NCI-H82 treated with DMSO at 0.1 percent for 48 hours (cell line): ENCODE results near the gene COPE.
A peak's percentile ranks its signal among the peaks of the same experiment; 100 is the strongest.
"Not testable (repeated sequence)": the region's sequence is repeated elsewhere in the genome, so short reads cannot be mapped to it uniquely, and the experiment has no call there.

Source experiments
- DNase-seq: peaks from one replicate; lab custom pipeline; 2025; ENCODE audit not compliant: unreplicated experiment; lab: John Stamatoyannopoulos, UW

The COPE gene

GRCh38 chr19:18919086-18919899 is at the start of gene COPE, which contains the start of gene DDX49:
Gene COPE, minus strand, starts transcription at chr19:18919387. Its CDS starts 39 bp downstream, at chr19:18919348.
Gene DDX49, plus strand, starts transcription at chr19:18919715. Its CDS starts 27 bp downstream, at chr19:18919742.
- peak; percentile 100 for DNase-seq

DNA sequence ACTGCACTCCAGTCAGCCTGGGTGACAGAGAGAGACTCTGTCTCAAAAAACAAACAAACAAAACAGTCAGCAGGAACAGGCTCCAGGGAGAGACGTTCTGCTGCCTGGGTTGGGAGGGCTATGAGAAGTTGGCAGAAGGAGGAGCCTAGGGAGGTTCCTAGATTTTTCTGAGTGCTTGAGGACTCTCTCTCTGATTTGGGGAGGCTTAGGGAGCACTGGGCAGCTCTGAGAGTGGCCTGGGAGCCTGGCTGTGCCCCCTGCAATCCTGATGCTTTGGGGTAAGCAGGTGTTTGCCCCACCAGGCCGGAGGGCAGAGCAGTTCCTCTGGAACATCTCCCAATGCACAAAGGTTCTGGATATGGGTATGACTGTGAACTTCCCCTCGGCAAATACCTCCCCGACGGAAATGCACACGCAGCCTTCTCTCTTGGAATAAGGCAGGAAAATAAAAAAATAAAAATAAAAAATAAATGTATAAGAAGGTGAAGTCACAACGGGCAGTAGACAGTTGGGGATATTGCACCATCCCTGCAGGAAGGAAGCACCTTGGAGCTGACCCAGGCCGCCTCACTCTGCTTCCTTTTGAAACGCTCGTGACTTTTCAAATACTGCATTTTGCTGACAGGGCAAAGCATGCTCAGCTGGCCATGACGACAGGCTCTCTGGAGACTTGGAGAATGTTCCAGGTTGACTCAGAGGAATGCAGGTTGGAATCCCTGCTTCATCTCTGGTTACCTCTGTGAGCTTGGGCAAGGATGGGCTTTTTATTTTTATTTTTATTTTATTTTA is 48.4 kb upstream of the COPE start:
- no peak for DNase-seq

- no peak for DNase-seq
Observed at GRCh38 chr19:18966307-18966706, 47.1 kb upstream of the COPE start.

DNA sequence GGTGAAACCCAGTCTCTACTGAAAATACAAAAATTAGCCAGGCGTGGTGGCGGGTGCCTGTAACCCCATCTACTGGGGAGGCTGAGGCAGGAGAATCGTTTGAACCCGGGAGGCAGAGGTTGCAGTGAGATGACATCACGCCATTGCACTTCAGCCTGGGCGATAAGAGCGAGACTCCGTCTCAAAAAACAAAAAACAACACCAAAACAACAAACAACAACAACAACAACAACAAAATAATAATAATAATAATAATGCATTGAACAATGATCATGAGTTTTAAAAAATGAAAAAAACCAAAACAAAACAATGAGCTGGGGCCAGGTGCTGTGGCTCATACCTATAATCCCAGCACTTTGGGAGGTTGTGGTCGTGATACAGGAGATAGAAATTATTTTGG is 44.9 kb upstream of the COPE start:
- no peak for DNase-seq

DNA sequence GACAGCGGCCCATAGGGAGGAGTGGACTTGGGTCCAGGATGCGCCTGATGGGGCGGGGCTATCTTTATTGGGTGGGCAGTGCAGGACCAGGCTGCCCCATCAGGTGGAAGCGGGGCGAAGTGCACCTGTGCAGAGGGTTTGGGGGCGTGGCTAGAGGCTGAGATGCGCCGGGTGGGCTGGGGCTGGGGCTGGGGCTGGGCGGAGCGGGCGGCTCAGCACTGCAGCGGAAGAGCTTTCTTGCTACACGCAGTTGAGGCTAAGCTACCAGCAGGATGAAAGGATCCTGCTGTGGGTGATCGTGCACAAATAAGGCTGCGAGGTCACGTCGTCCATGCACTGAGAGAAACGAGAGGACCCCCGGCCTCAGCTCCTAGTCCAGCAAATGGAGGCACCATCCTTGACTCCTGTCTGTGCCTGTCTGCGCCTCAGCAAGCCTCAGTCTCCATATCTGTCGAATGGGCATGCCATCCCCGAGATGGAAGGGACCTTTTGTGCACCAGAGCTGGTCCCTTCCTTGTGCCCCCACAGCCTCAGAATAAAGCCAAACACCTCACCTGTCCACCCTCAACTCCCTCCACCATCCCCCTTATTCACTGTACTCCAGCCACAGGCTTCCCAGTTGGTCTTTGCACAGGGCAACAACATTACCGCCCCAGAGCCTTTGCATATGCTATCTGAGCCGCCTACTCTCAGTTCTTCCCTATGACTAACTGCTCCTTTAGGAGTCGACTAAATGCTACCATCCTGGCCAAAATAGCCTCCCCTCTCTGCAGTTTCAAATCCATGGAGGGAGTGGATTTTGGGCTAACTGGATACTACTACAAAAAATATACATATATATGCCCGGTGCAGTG is 42.8 kb upstream of the COPE start:
- DNase-seq: no peak

DNA sequence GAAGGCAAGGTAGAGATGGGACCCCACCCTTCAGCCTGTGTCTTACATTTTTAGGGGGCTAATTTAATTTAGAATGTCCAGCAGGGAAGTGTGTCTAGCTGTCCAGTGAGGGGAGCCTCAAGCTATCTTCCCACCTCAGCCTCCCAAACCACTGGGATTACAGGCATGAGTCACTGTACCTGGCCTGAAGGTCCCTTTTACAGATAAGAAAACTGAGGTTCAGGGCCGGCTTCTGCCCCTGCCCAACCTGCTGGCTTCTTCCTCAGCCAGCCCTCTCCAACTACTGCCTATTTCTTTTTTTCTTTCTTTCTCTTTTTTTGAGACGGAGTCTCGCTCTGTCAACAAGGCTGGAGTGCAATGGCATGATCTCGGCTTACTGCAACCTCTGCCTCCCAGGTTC is 41.2 kb upstream of the COPE start:
- no peak for DNase-seq

DNA sequence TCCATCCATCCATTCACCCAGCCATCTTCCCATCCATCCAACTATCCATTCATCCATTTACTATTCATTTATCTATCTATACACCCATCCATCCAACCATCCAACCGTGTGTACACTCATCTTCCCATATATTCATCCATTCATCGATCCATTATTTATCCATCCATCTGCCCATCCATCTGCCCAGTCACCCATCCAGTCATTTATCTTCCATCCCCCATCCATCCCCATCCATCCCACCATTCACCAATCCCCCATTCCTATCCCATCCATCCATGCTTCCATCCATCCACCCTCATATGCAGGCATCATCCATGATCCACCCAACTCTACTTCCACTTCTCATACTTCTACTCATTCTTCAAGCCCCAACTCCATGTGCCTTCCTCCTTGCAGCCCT is 35.9 kb upstream of the COPE start:
- DNase-seq: no peak

- DNase-seq: no peak
Observed at GRCh38 chr19:18954094-18954493, 34.9 kb upstream of the COPE start.

DNA sequence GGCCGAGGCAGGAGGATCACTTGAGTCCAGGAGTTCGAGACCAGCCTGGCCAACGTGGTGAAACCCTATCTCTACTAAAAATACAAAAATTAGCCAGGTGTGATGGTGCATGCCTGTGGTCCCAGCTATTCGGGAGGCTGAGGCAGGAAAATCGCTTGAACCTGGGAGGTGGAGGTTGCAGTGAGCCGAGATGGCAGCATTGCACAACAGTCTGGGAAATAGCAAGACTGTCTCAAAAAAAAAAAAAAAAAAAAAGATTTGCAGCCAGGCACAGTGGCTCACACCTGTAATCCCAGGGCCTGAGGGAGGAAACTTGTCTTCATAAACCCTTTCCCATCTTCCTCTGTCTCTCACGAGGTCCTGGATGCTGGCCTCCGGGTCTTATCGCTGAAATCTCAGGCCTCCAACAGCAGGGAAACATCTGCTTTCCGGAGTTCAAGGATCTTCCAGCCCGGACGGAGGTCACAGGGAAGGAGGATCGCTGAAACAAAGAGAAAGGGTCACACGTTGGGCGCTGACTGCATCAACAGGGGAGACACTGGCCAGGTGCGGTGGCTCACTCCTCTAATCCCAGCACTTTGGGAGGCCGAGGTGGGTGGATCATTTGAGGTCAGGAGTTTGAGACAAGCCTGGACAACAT is 33.3 kb upstream of the COPE start:
- DNase-seq: not testable (repeated sequence)

GRCh38 chr19:18951721-18952281 is 32.6 kb upstream of the COPE start:
- no peak for DNase-seq

DNA sequence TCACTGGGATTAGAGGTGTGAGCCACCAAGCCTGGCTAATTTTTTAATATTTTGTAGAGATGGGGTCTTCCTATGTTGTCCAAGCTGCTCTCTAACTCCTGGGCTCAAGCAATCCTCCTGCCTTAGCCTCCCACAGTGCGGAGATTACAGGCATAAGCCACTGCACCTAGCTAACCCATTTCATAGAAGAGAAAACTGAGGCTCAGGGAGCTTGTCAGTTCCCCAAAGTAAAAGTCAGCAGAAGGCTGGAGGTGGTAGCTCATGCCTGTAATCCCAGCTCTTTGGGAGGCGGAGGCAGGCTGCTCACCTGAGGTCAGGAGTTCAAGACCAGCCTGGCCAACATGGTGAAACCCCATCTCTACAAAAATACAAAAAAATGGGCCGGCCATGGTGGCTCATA is 30.7 kb upstream of the COPE start:
- DNase-seq: no peak

- no peak for DNase-seq
Observed at GRCh38 chr19:18948976-18949356, 29.8 kb upstream of the COPE start.

GRCh38 chr19:18948075-18948975 is 29.1 kb upstream of the COPE start:
- DNase-seq: no peak

GRCh38 chr19:18946918-18947317 is 27.7 kb upstream of the COPE start:
- no peak for DNase-seq

- no peak for DNase-seq
Observed at GRCh38 chr19:18946335-18946734, 27.1 kb upstream of the COPE start.

DNA sequence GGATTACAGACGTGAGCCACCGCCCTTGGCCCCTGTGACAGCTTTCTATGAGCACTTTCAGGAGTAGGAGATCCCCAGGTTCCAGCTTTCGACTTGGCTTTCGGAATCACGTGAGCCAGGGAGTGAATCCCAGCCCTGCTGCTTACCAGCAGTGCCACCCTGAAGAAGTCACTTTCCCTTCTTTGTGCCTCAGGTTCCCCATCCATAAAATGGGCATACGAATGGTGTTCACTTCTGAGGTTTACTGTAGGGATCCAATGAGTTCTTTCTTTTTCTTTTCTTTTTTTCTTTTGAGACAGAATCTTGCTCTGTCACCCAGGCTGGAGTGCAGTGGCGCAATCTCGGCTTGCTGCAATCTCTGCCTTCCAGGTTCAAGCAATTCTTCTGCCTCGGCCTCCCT is 26.1 kb upstream of the COPE start:
- DNase-seq: no peak

DNA sequence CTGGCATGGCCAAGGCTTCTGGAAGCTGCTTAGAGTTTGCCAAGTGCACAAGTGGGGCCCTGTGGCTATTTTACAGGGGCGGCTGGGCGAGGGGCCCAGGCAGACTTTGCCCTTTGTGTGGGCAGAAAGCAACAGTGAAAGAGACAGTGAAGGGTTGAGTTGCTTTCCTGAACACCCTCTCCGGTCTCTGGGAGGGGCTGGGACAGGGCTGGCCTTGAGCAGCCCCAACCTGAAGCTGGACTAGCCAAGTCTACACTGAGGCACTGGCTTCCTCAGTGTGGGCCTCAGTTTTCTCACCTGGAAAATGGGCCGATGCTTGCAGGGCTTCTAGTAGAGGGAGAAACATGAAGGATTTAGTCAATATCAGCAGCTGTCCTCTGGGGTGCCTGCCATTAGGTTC is 24.3 kb upstream of the COPE start:
- DNase-seq: no peak

DNA sequence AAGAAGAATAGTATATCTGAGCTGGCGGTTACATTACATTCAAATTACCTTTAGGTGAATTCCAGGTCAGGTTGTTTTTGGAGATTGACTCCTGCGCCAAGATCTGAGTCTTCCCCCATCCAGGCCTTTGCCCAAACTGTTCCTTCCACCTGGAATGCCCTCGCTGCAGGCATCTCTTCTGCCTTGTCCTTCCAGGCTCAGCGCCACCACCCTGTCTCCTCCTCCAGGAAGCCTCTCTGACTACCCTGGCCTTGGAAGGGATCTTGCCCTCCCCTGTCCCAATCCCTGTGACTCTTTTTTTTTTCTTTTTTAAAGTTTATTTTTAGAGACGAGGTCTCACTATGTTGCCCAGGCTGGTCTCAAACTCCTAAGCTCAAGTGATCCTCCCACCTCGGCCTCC is 23.5 kb upstream of the COPE start:
- no peak for DNase-seq

DNA sequence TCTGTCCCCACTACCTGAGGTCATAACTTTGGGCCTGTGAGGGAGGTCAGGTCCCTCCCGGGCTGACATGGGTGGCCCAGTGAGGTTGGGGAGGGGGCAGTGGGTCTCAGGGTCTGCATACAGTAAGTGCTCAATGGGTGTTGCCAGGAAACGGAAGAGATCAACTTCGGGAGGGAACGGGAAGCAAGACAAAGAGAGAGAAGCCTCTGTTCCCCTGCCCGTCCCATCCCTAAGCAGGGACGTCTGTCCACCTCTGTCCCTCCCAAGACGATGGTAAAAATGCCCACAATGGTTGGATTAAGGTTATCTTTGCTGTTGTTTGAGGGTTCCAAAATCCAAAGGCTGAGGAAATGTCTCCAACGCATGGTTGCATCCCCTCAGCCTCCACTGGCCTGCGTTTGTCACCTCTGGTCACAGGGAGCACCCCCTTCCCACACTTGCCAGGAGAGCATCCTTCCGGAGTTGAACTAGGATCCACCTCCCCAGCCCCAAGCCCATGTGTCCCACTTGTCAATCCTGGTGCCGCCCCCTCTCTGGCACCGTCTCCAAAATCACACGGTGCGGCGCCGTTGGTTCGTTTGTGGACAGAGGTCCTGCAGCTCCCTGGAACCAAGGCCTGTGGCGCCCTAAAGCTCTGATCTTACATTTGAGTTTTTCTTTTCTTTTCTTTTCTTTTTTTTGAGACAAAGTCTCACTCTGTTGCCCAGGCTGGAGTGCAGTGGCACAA is 22.6 kb upstream of the COPE start:
- no peak for DNase-seq
